Measurements from ENCODE around the gene NEK1. TPM values are rescaled to one million over a fixed set of nuclear protein-coding genes. Genes with fewer than 3 reads are reported as not detected.

The NEK1 gene
- polyA plus RNA-seq, 1 experiment = 2.3 TPM

DNA sequence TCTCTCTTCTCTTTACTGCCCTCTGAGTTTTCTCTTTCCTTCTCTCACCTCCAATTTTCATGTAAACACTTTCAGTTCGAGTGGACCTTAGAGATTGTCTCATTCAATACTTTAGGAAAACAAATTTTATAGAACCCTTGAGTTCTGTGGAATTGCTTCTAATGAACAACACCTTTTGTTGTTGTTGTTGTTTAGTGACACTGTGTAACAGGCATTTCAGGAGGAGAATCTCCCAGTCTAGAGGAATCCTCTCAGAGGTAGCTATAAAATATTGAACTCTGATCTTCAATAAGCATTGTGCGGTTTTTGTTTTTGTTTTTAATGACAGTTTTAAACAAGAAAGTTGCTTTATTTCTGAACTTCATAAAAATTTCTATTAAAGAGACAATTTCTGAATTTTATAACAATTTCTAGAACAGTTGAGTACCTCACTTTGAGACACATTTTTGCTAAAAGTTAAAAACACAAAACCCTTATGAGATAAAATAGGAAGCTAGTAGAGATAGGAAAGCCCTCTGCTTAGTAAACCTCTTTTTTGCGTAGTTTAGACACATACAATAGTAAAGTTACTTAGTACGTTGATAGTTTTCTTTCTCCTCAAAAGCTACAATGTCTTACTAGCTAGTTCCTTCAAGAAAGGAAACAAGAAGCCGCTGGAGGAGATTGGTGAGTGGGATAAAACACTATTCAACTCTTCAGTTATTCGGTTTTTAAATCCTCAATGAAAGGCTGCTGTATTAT lies 46.8 kb upstream of the NEK1 start:
- Histone ChIP-seq H3K4me3 (ENCODE audit: low read depth, low read length) (peak overlapping the region; percentile 43), H3K36me3 (ENCODE audit: control insufficient read depth, insufficient read depth, low read length) (no peaks in the 10 kb centered on the region), H3K27me3 (ENCODE audit: control insufficient read depth, insufficient read depth, low read length) (no peaks in the 10 kb centered on the region)
- ChIA-PET CTCF (interaction anchor here (1.2 to 2.0 kb wide), 3 partner anchors 10 to 51 kb away, joined by 3 to 5 read pairs (median 4); partner anchors contain the start of gene CLCN3), POLR2A (interaction anchor here (0.6 kb wide), 1 partner anchor 10 kb away, joined by 3 read pairs; no protein-coding TSS in a partner anchor)
- TF ChIP-seq, protein P1, sequence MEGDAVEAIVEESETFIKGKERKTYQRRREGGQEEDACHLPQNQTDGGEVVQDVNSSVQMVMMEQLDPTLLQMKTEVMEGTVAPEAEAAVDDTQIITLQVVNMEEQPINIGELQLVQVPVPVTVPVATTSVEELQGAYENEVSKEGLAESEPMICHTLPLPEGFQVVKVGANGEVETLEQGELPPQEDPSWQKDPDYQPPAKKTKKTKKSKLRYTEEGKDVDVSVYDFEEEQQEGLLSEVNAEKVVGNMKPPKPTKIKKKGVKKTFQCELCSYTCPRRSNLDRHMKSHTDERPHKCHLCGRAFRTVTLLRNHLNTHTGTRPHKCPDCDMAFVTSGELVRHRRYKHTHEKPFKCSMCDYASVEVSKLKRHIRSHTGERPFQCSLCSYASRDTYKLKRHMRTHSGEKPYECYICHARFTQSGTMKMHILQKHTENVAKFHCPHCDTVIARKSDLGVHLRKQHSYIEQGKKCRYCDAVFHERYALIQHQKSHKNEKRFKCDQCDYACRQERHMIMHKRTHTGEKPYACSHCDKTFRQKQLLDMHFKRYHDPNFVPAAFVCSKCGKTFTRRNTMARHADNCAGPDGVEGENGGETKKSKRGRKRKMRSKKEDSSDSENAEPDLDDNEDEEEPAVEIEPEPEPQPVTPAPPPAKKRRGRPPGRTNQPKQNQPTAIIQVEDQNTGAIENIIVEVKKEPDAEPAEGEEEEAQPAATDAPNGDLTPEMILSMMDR (IDR thresholded peaks at IDR 0.05; ENCODE audit: insufficient read depth, low read depth, low read length) = no peak
- no peak for DNase-seq (ENCODE audit: low read depth)

DNA sequence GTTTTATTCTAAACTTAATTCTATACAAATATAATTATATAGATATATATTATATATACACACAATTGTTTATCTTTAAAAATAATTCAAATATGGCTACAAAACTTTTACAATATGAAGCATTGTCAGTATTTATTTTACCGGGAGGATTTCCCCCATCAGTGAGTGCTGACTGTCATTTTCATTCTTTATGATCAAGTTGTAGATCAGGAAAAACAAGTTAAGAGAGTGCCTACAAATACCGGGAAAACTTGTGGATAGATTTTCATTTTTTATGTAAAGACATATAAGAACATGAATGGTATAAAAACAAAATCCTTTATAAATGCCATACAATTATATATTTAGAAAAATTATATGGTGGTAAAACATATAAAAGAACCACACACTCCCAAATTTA lies 45.8 kb upstream of the NEK1 start:
- POLR2A ChIA-PET = no interaction called here
- CTCF ChIA-PET = no interaction called here

DNA sequence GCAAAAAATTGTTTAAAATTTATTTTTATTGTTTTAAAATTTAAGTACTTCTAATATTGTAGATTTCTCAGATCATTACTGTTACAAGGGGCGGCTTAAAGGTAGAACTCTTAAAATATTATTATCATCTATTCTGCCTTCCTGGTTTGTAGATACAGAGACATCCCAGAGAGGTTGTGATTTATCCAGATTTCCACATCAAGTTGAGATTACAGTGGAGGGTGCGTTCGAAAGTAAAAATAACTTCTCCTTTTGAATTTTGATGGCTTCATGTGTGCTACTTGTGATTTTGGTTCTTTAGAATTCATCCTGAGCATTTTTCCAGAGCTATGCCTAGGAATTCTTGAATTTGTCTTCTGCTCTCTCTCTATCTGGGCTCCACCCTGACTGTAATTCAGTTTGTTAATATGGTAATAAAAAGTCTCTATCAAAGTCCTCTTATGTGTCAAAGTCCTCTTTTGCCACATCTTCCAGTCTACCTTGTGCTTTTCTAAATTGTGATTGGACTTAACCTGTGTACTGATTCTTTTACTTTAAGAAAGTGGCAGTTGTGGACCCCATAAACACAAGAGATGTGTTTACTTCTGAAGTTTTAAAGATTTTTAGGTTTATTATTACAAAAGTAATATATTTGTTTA lies 45.2 kb upstream of the NEK1 start:
- ChIA-PET POLR2A (no interaction called here), CTCF (no interaction called here)
- H3K4me3 ChIP-seq (ENCODE audit: low read depth, low read length) = no peak overlapping the region
- no peak for DNase-seq (ENCODE audit: low read depth)
- H3K27me3 ChIP-seq (ENCODE audit: control insufficient read depth, insufficient read depth, low read length) = no peaks in the 10 kb centered on the region
- H3K36me3 ChIP-seq (ENCODE audit: control insufficient read depth, insufficient read depth, low read length) = no peaks in the 10 kb centered on the region
- TF ChIP-seq, protein P1 (IDR thresholded peaks at IDR 0.05; ENCODE audit: insufficient read depth, low read depth, low read length) = no peak

More for the DNA sequence above, 45.8 kb upstream of the NEK1 start:
- Histone ChIP-seq H3K36me3 (ENCODE audit: control insufficient read depth, insufficient read depth, low read length) (no peaks in the 10 kb centered on the region), H3K27me3 (ENCODE audit: control insufficient read depth, insufficient read depth, low read length) (no peaks in the 10 kb centered on the region), H3K4me3 (ENCODE audit: low read depth, low read length) (no peak overlapping the region)
- no peak for DNase-seq (ENCODE audit: low read depth)
- TF ChIP-seq, protein P1 (IDR thresholded peaks at IDR 0.05; ENCODE audit: insufficient read depth, low read depth, low read length) = no peak

DNA sequence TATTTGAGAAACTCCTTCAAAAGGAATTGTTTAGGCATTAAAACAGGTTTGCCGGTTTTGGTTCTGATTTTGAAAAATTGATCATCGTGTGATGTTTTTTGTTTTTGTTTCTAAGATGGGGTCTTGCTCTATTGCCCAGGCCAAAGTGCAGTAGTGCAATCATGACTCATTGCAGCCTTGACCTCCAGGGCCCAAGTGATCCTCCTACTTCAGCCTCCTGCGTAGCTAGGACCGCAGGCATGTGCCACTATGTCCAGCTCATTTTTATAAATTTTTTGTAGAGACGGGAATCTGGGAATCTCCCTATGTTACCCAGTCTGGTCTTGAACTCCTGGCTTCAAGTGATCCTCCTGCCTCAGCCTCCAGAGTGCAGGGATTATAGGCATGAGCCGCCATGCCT lies 43.0 kb upstream of the NEK1 start:
- no peak for DNase-seq (ENCODE audit: low read depth)
- ChIA-PET POLR2A (no interaction called here), CTCF (no interaction called here)
- Histone ChIP-seq H3K36me3 (ENCODE audit: control insufficient read depth, insufficient read depth, low read length) (no peaks in the 10 kb centered on the region), H3K4me3 (ENCODE audit: low read depth, low read length) (no peak overlapping the region), H3K27me3 (ENCODE audit: control insufficient read depth, insufficient read depth, low read length) (no peaks in the 10 kb centered on the region)
- TF ChIP-seq, protein P1 (IDR thresholded peaks at IDR 0.05; ENCODE audit: insufficient read depth, low read depth, low read length) = no peak

DNA sequence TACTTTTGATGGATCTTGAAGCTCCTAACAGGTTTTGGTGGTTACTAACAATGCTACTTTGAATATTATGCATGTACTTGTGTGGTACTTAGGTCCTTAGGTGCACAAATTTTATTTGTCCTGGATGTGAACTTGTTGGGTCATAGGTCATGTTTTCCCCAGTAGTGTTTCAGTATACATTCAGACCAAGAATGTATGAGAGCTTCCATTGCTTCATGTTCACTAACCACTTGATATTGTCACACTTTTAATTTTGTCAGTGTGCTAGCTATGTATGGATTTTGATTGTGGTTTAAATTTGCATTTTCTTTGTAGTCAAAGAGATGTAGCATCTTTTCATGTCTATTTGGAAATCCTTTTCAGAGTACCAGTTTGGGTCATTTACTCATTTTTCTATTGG lies 40.2 kb upstream of the NEK1 start:
- ChIA-PET CTCF (interaction anchor here (1.3 kb wide), 1 partner anchor 12 kb away, joined by 3 read pairs; no protein-coding TSS in a partner anchor), POLR2A (no interaction called here)
- no peaks in the 10 kb centered on the region for H3K27me3 ChIP-seq (ENCODE audit: control insufficient read depth, insufficient read depth, low read length)
- H3K4me3 ChIP-seq (ENCODE audit: low read depth, low read length) = no peak overlapping the region
- TF ChIP-seq, protein P1 (IDR thresholded peaks at IDR 0.05; ENCODE audit: insufficient read depth, low read depth, low read length) = no peak
- H3K36me3 ChIP-seq (ENCODE audit: control insufficient read depth, insufficient read depth, low read length) = no peaks in the 10 kb centered on the region
- no peak for DNase-seq (ENCODE audit: low read depth)
